SU-DHL-6 (cell line): ENCODE results near the gene IGF2.

Experiments
- H2AFZ ChIP-seq: fragments of 200-600 bp; sonication (generic); 2 replicates; pipeline ENCODE4 v1.6.1; 2014; ENCODE audit warnings: low read depth, mild to moderate bottlenecking, moderate library complexity, mixed read lengths, antibody characterized with exemption, low read length; ENCODE audit not compliant: severe bottlenecking
- H3F3A ChIP-seq: fragments of 200-600 bp; shearing (Covaris generic); 2 replicates; pipeline ENCODE4 v1.6.0; 2016; ENCODE audit warnings: antibody characterized with exemption, mild to moderate bottlenecking; ENCODE audit not compliant: insufficient read depth
- H3K27ac ChIP-seq: fragments of 200-600 bp; sonication (generic); 2 replicates; pipeline ENCODE4 v1.5.1; 2016; ENCODE audit warnings: low read depth, mild to moderate bottlenecking, low read length, moderate library complexity, mixed read lengths
- H3K27me3 ChIP-seq: fragments of 200-600 bp; sonication (generic), shearing (Covaris generic); 2 replicates; pipeline ENCODE4 v1.6.0; 2014; ENCODE audit warnings: mild to moderate bottlenecking, low read length
- H3K36me3 ChIP-seq: fragments of 200-600 bp; sonication (generic); 2 replicates; pipeline ENCODE4 v1.6.1; 2014; ENCODE audit warnings: mild to moderate bottlenecking, low read length, mixed read lengths
- H3K4me2 ChIP-seq: fragments of 300-600, 200-600 bp; shearing (Covaris generic), sonication (generic); 2 replicates; pipeline ENCODE4 v1.6.0; 2014; ENCODE audit warnings: low read length, low read depth, mild to moderate bottlenecking; ENCODE audit not compliant: poor library complexity, severe bottlenecking
- H3K4me3 ChIP-seq: fragments of 200-600 bp; sonication (generic); 2 replicates; pipeline ENCODE4 v1.5.1; 2014; ENCODE audit warnings: antibody characterized with exemption, low read length, mild to moderate bottlenecking, mixed read lengths; ENCODE audit not compliant: insufficient read depth, poor library complexity, severe bottlenecking
- H3K79me2 ChIP-seq: fragments of 200-600 bp; sonication (generic); 2 replicates; pipeline ENCODE4 v1.6.1; 2014; ENCODE audit warnings: mild to moderate bottlenecking, low read length, moderate library complexity; ENCODE audit not compliant: insufficient read depth
- H3K9ac ChIP-seq: fragments of 200-600 bp; sonication (generic); 2 replicates; pipeline ENCODE4 v1.7.0; 2014; ENCODE audit warnings: mild to moderate bottlenecking, low read length
- H3K9me2 ChIP-seq: fragments of 200-600 bp; sonication (generic); replicated peaks from 2 replicates; pipeline ENCODE4 v1.6.1; 2014; ENCODE audit warnings: low read length; ENCODE audit not compliant: insufficient read depth
- H3K9me3 ChIP-seq: fragments of 200-600 bp; sonication (generic); 2 replicates; pipeline ENCODE4 v1.6.1; 2014; ENCODE audit warnings: low read length, mixed read lengths; ENCODE audit not compliant: insufficient read depth
- H4K20me1 ChIP-seq: fragments of 200-600 bp; sonication (generic); 2 replicates; pipeline ENCODE4 v1.6.1; 2014; ENCODE audit warnings: low read depth, mild to moderate bottlenecking, antibody characterized with exemption, low read length, moderate library complexity, mixed read lengths
- EZH2phosphoT487 ChIP-seq: fragments of 200-600 bp; sonication (generic), shearing (Covaris generic); conservative IDR thresholded peaks from 2 replicates; pipeline ENCODE4 v1.6.1; 2018; ENCODE audit warnings: mild to moderate bottlenecking, antibody characterized with exemption, low read length, moderate library complexity, mixed read lengths
- TF ChIP-seq, protein P1 (sequence below): fragments of 200-600 bp; sonication (generic); IDR thresholded peaks from one replicate; pipeline ENCODE4 v1.5.1; 2017; ENCODE audit warnings: antibody characterized with exemption, mild to moderate bottlenecking, low read length, moderate library complexity; ENCODE audit not compliant: insufficient read depth, poor library complexity, severe bottlenecking

The IGF2 gene

GRCh38 chr11:2133241-2134021 is 5.8 kb downstream of the IGF2 start:
- Histone ChIP-seq H4K20me1 (no peaks in the 10 kb centered on the region), H2AFZ (no peak overlapping the region), H3K27me3 (no peaks in the 10 kb centered on the region), H3K27ac (no peak overlapping the region), H3F3A (no peaks in the 10 kb centered on the region), H3K36me3 (no peaks in the 10 kb centered on the region), H3K79me2 (no peaks in the 10 kb centered on the region), H3K4me2 (no peak overlapping the region), H3K9me3 (no peaks in the 10 kb centered on the region), H3K9ac (no peak overlapping the region), H3K9me2 (no peaks in the 10 kb centered on the region), H3K4me3 (no peak overlapping the region)
- TF ChIP-seq EZH2phosphoT487, result no peak
- TF ChIP-seq, protein P1, sequence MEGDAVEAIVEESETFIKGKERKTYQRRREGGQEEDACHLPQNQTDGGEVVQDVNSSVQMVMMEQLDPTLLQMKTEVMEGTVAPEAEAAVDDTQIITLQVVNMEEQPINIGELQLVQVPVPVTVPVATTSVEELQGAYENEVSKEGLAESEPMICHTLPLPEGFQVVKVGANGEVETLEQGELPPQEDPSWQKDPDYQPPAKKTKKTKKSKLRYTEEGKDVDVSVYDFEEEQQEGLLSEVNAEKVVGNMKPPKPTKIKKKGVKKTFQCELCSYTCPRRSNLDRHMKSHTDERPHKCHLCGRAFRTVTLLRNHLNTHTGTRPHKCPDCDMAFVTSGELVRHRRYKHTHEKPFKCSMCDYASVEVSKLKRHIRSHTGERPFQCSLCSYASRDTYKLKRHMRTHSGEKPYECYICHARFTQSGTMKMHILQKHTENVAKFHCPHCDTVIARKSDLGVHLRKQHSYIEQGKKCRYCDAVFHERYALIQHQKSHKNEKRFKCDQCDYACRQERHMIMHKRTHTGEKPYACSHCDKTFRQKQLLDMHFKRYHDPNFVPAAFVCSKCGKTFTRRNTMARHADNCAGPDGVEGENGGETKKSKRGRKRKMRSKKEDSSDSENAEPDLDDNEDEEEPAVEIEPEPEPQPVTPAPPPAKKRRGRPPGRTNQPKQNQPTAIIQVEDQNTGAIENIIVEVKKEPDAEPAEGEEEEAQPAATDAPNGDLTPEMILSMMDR, result no peak

DNA sequence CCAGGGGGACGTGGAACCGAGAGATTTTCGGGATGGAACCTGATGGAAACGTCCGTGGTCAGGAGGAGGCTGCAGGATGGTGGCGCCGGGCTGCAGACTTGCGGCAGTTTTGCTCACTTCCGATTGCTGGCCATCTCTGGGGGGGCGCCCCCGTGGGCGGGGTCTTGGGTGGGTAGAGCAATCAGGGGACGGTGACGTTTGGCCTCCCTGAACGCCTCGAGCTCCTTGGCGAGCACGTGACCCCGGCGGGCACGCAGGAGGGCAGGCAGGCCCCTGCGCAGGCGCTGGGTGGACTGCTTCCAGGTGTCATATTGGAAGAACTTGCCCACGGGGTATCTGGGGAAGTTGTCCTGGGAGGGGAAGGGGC is 6.3 kb downstream of the IGF2 start:
- Histone ChIP-seq H3K27ac (no peak overlapping the region), H3K79me2 (no peaks in the 10 kb centered on the region), H4K20me1 (no peaks in the 10 kb centered on the region), H3K4me3 (no peak overlapping the region), H3K36me3 (no peaks in the 10 kb centered on the region), H3K9me2 (no peaks in the 10 kb centered on the region), H3K9ac (no peak overlapping the region), H3K4me2 (no peak overlapping the region), H3F3A (no peaks in the 10 kb centered on the region), H3K9me3 (no peaks in the 10 kb centered on the region), H3K27me3 (no peaks in the 10 kb centered on the region), H2AFZ (no peak overlapping the region)
- no peak for TF ChIP-seq EZH2phosphoT487
- TF ChIP-seq, protein P1, result no peak

DNA sequence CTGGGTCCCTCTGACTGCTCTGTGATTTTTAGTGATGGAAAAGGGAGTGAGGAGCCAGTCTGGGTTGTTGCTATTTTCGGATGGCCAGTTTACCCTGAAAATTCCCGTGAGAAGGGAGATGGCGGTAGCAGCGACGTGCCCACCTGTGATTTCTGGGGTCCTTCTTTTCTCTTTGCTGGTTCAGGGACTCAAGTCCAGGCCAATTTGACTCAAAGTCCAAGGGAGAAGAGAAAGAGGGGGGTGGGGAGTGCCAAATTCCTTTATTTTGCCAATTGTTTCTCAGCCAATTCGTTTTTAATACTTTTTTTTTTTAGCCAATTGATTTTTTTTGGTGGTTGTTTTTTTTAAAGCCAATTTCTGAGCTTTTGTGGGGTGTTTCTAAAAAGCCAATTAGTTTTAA is 6.9 kb downstream of the IGF2 start:
- H3F3A ChIP-seq, result no peaks in the 10 kb centered on the region
- no peaks in the 10 kb centered on the region for H3K9me3 ChIP-seq
- H4K20me1 ChIP-seq, result no peaks in the 10 kb centered on the region
- H2AFZ ChIP-seq, result no peak overlapping the region
- H3K27me3 ChIP-seq, result no peaks in the 10 kb centered on the region
- no peak overlapping the region for H3K9ac ChIP-seq
- no peak overlapping the region for H3K4me2 ChIP-seq
- H3K9me2 ChIP-seq, result no peaks in the 10 kb centered on the region
- no peak for TF ChIP-seq EZH2phosphoT487
- TF ChIP-seq, protein P1, result no peak
- H3K27ac ChIP-seq, result no peak overlapping the region
- H3K36me3 ChIP-seq, result no peaks in the 10 kb centered on the region
- H3K4me3 ChIP-seq, result no peak overlapping the region
- no peaks in the 10 kb centered on the region for H3K79me2 ChIP-seq
